ENCODE data around the gene GPR160. TPM values are rescaled to one million over a fixed set of nuclear protein-coding genes. Genes with fewer than 3 reads are reported as not detected.
A peak's percentile ranks its signal among the peaks of the same experiment; 100 is the strongest.

Gene GPR160
- total RNA-seq, 2 experiments from 2014 or later, result 90.5 to 117 TPM

GRCh38 chr3:169992156-169992555, 45.6 kb upstream of the GPR160 start:
- TF ChIP-seq CTCF (conservative IDR thresholded peaks at IDR 0.05; ENCODE audit: low read length), result no peak
- no peak for TF ChIP-seq EZH2phosphoT487 (IDR thresholded peaks at IDR 0.05; ENCODE audit: borderline replicate concordance, low read depth, low read length)
- peak overlapping the region; percentile 7 for H3K27ac ChIP-seq (ENCODE audit: low read depth, low read length, poor library complexity, severe bottlenecking)
- H3K9me3 ChIP-seq (ENCODE audit: low read length), result no peaks in the 10 kb centered on the region
- ChIA-PET CTCF (ENCODE audit: unreplicated experiment) (no interaction called here), POLR2A (interaction anchor here (0.8 kb wide), 1 partner anchor 28 kb away, joined by 4 read pairs; no protein-coding TSS in a partner anchor)
- H3K36me3 ChIP-seq (ENCODE audit: insufficient read depth, low read length), result peaks cover 98% of the 10 kb centered on the region
- no peak overlapping the region for H3K4me3 ChIP-seq (ENCODE audit: low read depth, low read length, poor library complexity, severe bottlenecking)
- no peak overlapping the region for H2AFZ ChIP-seq (ENCODE audit: low read length)
- intact Hi-C loops (cut with micrococcal nuclease; ENCODE audit: unreplicated experiment), result no loop called here
- H3K79me2 ChIP-seq (ENCODE audit: insufficient read depth, low read depth, low read length), result peaks cover 35% of the 10 kb centered on the region; the same call in 1 of the 2 replicates
- no TSS peak for BruUV-seq (replicated peaks)
- no peaks in the 10 kb centered on the region for H4K20me1 ChIP-seq (ENCODE audit: insufficient read depth, low read length)
- no peak for DNase-seq (ENCODE audit: low spot score)
- H3K4me1 ChIP-seq (ENCODE audit: insufficient read depth, low read length, poor library complexity, severe bottlenecking), result no peaks in the 10 kb centered on the region
- no peak overlapping the region for H3K4me2 ChIP-seq (ENCODE audit: low read length)
- H3K9me2 ChIP-seq (ENCODE audit: insufficient read depth, low read length), result no peaks in the 10 kb centered on the region

- Histone ChIP-seq H2AFZ (ENCODE audit: low read length) (no peak overlapping the region), H3K9me2 (ENCODE audit: insufficient read depth, low read length) (no peaks in the 10 kb centered on the region), H3K4me1 (ENCODE audit: insufficient read depth, low read length, poor library complexity, severe bottlenecking) (peaks cover under 1% of the 10 kb centered on the region), H3K27ac (ENCODE audit: low read depth, low read length, poor library complexity, severe bottlenecking) (no peak overlapping the region), H4K20me1 (ENCODE audit: insufficient read depth, low read length) (no peaks in the 10 kb centered on the region), H3K4me3 (ENCODE audit: low read depth, low read length, poor library complexity, severe bottlenecking) (no peak overlapping the region), H3K4me2 (ENCODE audit: low read length) (no peak overlapping the region), H3K36me3 (ENCODE audit: insufficient read depth, low read length) (peaks cover 97% of the 10 kb centered on the region), H3K9me3 (ENCODE audit: low read length) (no peaks in the 10 kb centered on the region), H3K79me2 (ENCODE audit: insufficient read depth, low read depth, low read length) (peaks cover 33% of the 10 kb centered on the region; the same call in 1 of the 2 replicates)
- BruUV-seq (replicated peaks), result TSS peak; percentile 67
- intact Hi-C loops (cut with micrococcal nuclease; ENCODE audit: unreplicated experiment), result no loop called here
- ChIA-PET CTCF (ENCODE audit: unreplicated experiment) (no interaction called here), POLR2A (interaction anchor here (0.8 kb wide), 1 partner anchor 27 kb away, joined by 4 read pairs; no protein-coding TSS in a partner anchor)
- DNase-seq (ENCODE audit: low spot score), result no peak
- TF ChIP-seq CTCF (conservative IDR thresholded peaks at IDR 0.05; ENCODE audit: low read length), result no peak
- TF ChIP-seq EZH2phosphoT487 (IDR thresholded peaks at IDR 0.05; ENCODE audit: borderline replicate concordance, low read depth, low read length), result no peak
Measured at GRCh38 chr3:169992781-169993180, 45.0 kb upstream of the GPR160 start.

GRCh38 chr3:169993761-169994160, 44.0 kb upstream of the GPR160 start:
- Histone ChIP-seq H3K4me3 (ENCODE audit: low read depth, low read length, poor library complexity, severe bottlenecking) (no peak overlapping the region), H3K4me2 (ENCODE audit: low read length) (no peak overlapping the region), H3K4me1 (ENCODE audit: insufficient read depth, low read length, poor library complexity, severe bottlenecking) (peaks cover 10% of the 10 kb centered on the region), H2AFZ (ENCODE audit: low read length) (no peak overlapping the region), H3K9me2 (ENCODE audit: insufficient read depth, low read length) (no peaks in the 10 kb centered on the region), H3K36me3 (ENCODE audit: insufficient read depth, low read length) (peaks cover 95% of the 10 kb centered on the region), H3K9me3 (ENCODE audit: low read length) (no peaks in the 10 kb centered on the region), H4K20me1 (ENCODE audit: insufficient read depth, low read length) (no peaks in the 10 kb centered on the region), H3K27ac (ENCODE audit: low read depth, low read length, poor library complexity, severe bottlenecking) (no peak overlapping the region), H3K79me2 (ENCODE audit: insufficient read depth, low read depth, low read length) (peaks cover 33% of the 10 kb centered on the region; the same call in 1 of the 2 replicates)
- intact Hi-C loops (cut with micrococcal nuclease; ENCODE audit: unreplicated experiment), result no loop called here
- BruUV-seq (replicated peaks), result no TSS peak
- no peak for DNase-seq (ENCODE audit: low spot score)
- POLR2A ChIA-PET, result interaction anchor here (0.8 kb wide), 1 partner anchor 150 kb away, joined by 5 read pairs; no protein-coding TSS in a partner anchor
- TF ChIP-seq EZH2phosphoT487 (IDR thresholded peaks at IDR 0.05; ENCODE audit: borderline replicate concordance, low read depth, low read length), result no peak
- no peak for TF ChIP-seq CTCF (conservative IDR thresholded peaks at IDR 0.05; ENCODE audit: low read length)
- CTCF ChIA-PET (ENCODE audit: unreplicated experiment), result no interaction called here
